ENCODE results near the gene NPAS1.

- TF ChIP-seq CTCF (conservative IDR thresholded peaks at IDR 0.05; ENCODE audit: low read length) (no peak), EZH2phosphoT487 (IDR thresholded peaks at IDR 0.05; ENCODE audit: borderline replicate concordance, low read depth, low read length) (no peak)
These were observed 48.6 kb downstream of the NPAS1 start for GRCh38 chr19:47068246-47068645.

Data from OCI-LY7 (cell line).